Measurements from ENCODE around the gene SLC9A7.

SLC9A7 gene

GRCh38 chrX:46569621-46570020 lies 189.3 kb downstream of the SLC9A7 start:
- DNase-seq: no peak

- DNase-seq: no peak
These were observed 191.5 kb downstream of the SLC9A7 start for GRCh38 chrX:46567388-46567787.

GRCh38 chrX:46561824-46562657 lies 196.9 kb downstream of the SLC9A7 start:
- peak; percentile 1 to 2 for DNase-seq

- no peak for DNase-seq
These were observed 199.9 kb downstream of the SLC9A7 start for GRCh38 chrX:46559062-46559461.

GRCh38 chrX:46554942-46555341 lies 204.0 kb downstream of the SLC9A7 start:
- peak; percentile 35 to 48 for DNase-seq

- no peak for DNase-seq
These were observed 205.0 kb downstream of the SLC9A7 start for GRCh38 chrX:46553935-46554334.

GRCh38 chrX:46551494-46552128 lies 207.3 kb downstream of the SLC9A7 start:
- DNase-seq: no peak

- no peak for DNase-seq
These were observed 209.0 kb downstream of the SLC9A7 start for GRCh38 chrX:46549914-46550313.

Data from AML-193 (cell line).